HepG2 (cell line): ENCODE results near the gene SCYL1.
"Not testable (repeated sequence)": the region's sequence is repeated elsewhere in the genome, so short reads cannot be mapped to it uniquely, and the experiment has no call there.

Source experiments
- AGO1 ChIP-seq: fragments of 200-400 bp; formaldehyde crosslinking; IDR thresholded peaks from 2 replicates; pipeline ENCODE4 v1.6.1; 2017; ENCODE audit warnings: mild to moderate bottlenecking, low read depth, low read length, moderate library complexity; ENCODE audit not compliant: poor library complexity, severe bottlenecking
- EZH2 ChIP-seq: conservative IDR thresholded peaks from 2 replicates; pipeline ENCODE4 v1.6.1; 2012; ENCODE audit warnings: mild to moderate bottlenecking, low read depth, low read length, moderate library complexity
- KLF6 ChIP-seq: IDR thresholded peaks from 2 replicates; pipeline ENCODE4 v1.8.0; 2016; ENCODE audit warnings: missing biosample characterization, missing genetic modification reagents
- ZMAT3 ChIP-seq: sonication (generic); formaldehyde crosslinking; conservative IDR thresholded peaks from 2 replicates; pipeline ENCODE4 v1.7.0; 2021; ENCODE audit warnings: missing genetic modification reagents
- ZNF549 ChIP-seq: sonication (generic); formaldehyde crosslinking; IDR thresholded peaks from 2 replicates; pipeline ENCODE4 v1.5.0; 2020; ENCODE audit warnings: missing genetic modification reagents
- TF ChIP-seq, protein P1 (sequence below): sonication (generic); formaldehyde crosslinking; IDR thresholded peaks from 2 replicates; pipeline ENCODE4 v1.4.0; 2020; ENCODE audit warnings: missing genetic modification reagents, mild to moderate bottlenecking, borderline replicate concordance
- TF ChIP-seq, protein P2 (sequence below): sonication (generic); formaldehyde crosslinking; IDR thresholded peaks from 2 replicates; pipeline ENCODE4 v1.5.1; 2020; ENCODE audit warnings: mild to moderate bottlenecking, missing genetic modification reagents, moderate library complexity
- TF ChIP-seq, protein P3 (sequence below): sonication (generic); formaldehyde crosslinking; IDR thresholded peaks from 2 replicates; pipeline ENCODE4 v1.8.0; 2022; ENCODE audit warnings: mild to moderate bottlenecking, missing genetic modification reagents, borderline replicate concordance

DNA sequence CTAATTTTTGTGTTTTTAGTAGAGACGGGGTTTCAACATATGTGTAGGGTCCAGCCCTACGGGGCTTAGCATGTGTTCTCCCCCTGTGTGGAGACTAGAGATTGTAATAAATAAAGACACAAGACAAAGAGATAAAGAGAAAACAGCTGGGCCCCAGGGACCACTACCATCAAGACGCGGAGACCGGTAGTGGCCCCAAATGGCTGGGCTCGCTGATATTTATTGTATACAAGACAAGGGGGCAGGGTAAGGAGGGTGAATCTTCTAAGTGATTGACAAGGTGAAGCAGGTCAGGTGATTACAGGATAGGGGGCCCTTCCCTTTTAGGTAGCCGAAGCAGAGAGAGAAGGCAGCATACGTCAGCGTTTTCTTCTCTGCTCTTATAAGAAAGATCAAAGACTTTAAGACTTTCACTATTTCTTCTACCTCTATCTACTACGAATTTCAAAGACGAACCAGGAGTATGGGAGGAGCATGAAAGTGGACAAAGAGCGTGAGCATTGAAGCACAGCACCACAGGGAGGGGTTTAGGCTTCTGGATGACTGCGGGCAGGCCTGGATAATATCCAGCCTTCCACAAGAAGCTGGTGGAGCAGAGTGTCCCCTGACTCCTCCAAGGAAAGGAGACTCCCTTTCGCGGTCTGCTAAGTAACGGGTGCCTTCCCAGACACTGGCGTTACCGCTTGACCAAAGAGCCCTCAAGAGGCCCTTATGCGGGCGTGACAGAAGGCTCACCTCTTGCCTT, 2.9 kb upstream of the SCYL1 start:
- not testable (repeated sequence) for TF ChIP-seq KLF6 (CRISPR knock-in tag); AGO1; ZNF549 (CRISPR knock-in tag); EZH2; ZMAT3 (CRISPR knock-in tag)
- TF ChIP-seq, protein P1, sequence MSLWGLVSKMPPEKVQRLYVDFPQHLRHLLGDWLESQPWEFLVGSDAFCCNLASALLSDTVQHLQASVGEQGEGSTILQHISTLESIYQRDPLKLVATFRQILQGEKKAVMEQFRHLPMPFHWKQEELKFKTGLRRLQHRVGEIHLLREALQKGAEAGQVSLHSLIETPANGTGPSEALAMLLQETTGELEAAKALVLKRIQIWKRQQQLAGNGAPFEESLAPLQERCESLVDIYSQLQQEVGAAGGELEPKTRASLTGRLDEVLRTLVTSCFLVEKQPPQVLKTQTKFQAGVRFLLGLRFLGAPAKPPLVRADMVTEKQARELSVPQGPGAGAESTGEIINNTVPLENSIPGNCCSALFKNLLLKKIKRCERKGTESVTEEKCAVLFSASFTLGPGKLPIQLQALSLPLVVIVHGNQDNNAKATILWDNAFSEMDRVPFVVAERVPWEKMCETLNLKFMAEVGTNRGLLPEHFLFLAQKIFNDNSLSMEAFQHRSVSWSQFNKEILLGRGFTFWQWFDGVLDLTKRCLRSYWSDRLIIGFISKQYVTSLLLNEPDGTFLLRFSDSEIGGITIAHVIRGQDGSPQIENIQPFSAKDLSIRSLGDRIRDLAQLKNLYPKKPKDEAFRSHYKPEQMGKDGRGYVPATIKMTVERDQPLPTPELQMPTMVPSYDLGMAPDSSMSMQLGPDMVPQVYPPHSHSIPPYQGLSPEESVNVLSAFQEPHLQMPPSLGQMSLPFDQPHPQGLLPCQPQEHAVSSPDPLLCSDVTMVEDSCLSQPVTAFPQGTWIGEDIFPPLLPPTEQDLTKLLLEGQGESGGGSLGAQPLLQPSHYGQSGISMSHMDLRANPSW: not testable (repeated sequence)
- TF ChIP-seq, protein P2, sequence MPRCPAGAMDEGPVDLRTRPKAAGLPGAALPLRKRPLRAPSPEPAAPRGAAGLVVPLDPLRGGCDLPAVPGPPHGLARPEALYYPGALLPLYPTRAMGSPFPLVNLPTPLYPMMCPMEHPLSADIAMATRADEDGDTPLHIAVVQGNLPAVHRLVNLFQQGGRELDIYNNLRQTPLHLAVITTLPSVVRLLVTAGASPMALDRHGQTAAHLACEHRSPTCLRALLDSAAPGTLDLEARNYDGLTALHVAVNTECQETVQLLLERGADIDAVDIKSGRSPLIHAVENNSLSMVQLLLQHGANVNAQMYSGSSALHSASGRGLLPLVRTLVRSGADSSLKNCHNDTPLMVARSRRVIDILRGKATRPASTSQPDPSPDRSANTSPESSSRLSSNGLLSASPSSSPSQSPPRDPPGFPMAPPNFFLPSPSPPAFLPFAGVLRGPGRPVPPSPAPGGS: not testable (repeated sequence)
- TF ChIP-seq, protein P3, sequence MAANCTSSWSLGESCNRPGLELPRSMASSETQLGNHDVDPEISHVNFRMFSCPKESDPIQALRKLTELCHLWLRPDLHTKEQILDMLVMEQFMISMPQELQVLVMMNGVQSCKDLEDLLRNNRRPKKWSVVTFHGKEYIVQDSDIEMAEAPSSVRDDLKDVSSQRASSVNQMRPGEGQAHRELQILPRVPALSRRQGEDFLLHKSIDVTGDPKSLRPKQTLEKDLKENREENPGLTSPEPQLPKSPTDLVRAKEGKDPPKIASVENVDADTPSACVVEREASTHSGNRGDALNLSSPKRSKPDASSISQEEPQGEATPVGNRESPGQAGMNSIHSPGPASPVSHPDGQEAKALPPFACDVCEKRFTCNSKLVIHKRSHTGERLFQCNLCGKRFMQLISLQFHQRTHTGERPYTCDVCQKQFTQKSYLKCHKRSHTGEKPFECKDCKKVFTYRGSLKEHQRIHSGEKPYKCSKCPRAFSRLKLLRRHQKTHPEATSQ: not testable (repeated sequence)
